Loucy (cell line): ENCODE measurements around the gene TMEM169.

Experiments used
- H2AFZ ChIP-seq: fragments of 200-600 bp; sonication (generic); 2 replicates; pipeline ENCODE4 v1.6.0; 2016; ENCODE audit warnings: antibody characterized with exemption, mild to moderate bottlenecking, low read length, moderate library complexity
- H3F3A ChIP-seq: fragments of 200-600 bp; 2 replicates; pipeline ENCODE4 v1.6.0; 2016; ENCODE audit warnings: antibody characterized with exemption, low read depth, mild to moderate bottlenecking
- H3K27me3 ChIP-seq: fragments of 200-600 bp; sonication (generic); 2 replicates; pipeline ENCODE4 v1.6.1; 2014; ENCODE audit warnings: low read length, mild to moderate bottlenecking; ENCODE audit not compliant: insufficient read depth, poor library complexity, severe bottlenecking
- H3K36me3 ChIP-seq: fragments of 200-600 bp; sonication (generic); 2 replicates; pipeline ENCODE4 v1.6.1; 2016; ENCODE audit warnings: low read length; ENCODE audit not compliant: insufficient read depth
- H3K4me1 ChIP-seq: fragments of 200-600 bp; sonication (generic); 2 replicates; pipeline ENCODE4 v1.5.1; 2014; ENCODE audit warnings: low read length, mild to moderate bottlenecking; ENCODE audit not compliant: insufficient read depth, poor library complexity, severe bottlenecking
- H3K4me2 ChIP-seq: fragments of 200-600 bp; sonication (generic); 2 replicates; pipeline ENCODE4 v1.6.0; 2014; ENCODE audit warnings: antibody characterized with exemption, low read length, low read depth, mild to moderate bottlenecking; ENCODE audit not compliant: poor library complexity, severe bottlenecking
- H3K4me3 ChIP-seq: fragments of 200-600 bp; sonication (generic); 2 replicates; pipeline ENCODE4 v1.5.1; 2014; ENCODE audit warnings: low read length, mild to moderate bottlenecking, mixed read lengths; ENCODE audit not compliant: poor library complexity, severe bottlenecking
- H3K79me2 ChIP-seq: fragments of 200-600 bp; sonication (generic); 2 replicates; pipeline ENCODE4 v1.6.1; 2014; ENCODE audit warnings: low read length; ENCODE audit not compliant: insufficient read depth
- H3K9ac ChIP-seq: fragments of 200-600 bp; sonication (generic); 2 replicates; pipeline ENCODE4 v1.6.0; 2014; ENCODE audit warnings: mild to moderate bottlenecking, low read depth, low read length, moderate library complexity; ENCODE audit not compliant: poor library complexity, severe bottlenecking
- H3K9me2 ChIP-seq: fragments of 200-600 bp; sonication (generic); replicated peaks from 2 replicates; pipeline ENCODE4 v1.6.1; 2016; ENCODE audit warnings: low read depth, low read length, mixed read lengths
- H3K9me3 ChIP-seq: fragments of 200-600 bp; sonication (generic); 2 replicates; pipeline ENCODE4 v1.6.1; 2014; ENCODE audit warnings: mild to moderate bottlenecking, antibody characterized with exemption, low read length, low read depth; ENCODE audit not compliant: insufficient read depth
- H4K20me1 ChIP-seq: fragments of 200-600 bp; sonication (generic); 2 replicates; pipeline ENCODE4 v1.6.0; 2014; ENCODE audit warnings: antibody characterized with exemption, low read length, mild to moderate bottlenecking; ENCODE audit not compliant: insufficient read depth, poor library complexity, severe bottlenecking
- CTCF ChIP-seq: fragments of 200-600 bp; sonication (generic); conservative IDR thresholded peaks from 2 replicates; pipeline ENCODE4 v1.5.1; 2014; ENCODE audit warnings: mild to moderate bottlenecking, antibody characterized with exemption, low read length
- EZH2phosphoT487 ChIP-seq: fragments of 200-600 bp; IDR thresholded peaks from 2 replicates; pipeline ENCODE4 v1.6.1; 2018; ENCODE audit warnings: antibody characterized with exemption, mild to moderate bottlenecking, moderate library complexity, borderline replicate concordance

Gene TMEM169

DNA sequence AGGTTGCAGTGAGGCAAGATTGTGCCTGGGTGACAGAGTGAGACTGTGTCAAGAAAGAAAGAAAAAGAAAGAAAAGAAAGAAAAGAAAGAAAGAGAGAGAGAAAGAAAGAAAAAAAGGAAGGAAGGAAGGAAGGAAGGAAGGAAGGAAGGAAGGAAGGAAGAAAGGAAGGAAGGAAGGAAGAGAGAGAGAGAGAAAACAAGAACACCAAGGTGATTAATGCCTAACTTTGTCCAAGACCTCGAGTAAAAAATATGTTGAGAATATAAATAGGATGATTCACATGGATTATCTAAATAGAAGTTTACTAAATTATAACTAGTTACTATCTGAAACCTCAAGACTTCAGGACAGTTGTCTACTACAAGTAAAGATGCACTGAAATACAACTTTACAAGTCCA is 7.3 kb upstream of the TMEM169 start:
- Histone ChIP-seq H3K9me3 (no peaks in the 10 kb centered on the region), H3K27me3 (no peaks in the 10 kb centered on the region), H3K4me3 (no peak overlapping the region), H4K20me1 (no peaks in the 10 kb centered on the region), H2AFZ (no peak overlapping the region), H3K4me1 (peaks cover 14% of the 10 kb centered on the region), H3K36me3 (no peaks in the 10 kb centered on the region), H3K9ac (no peak overlapping the region), H3F3A (0 out of 2 replicates have a peak, but pooled peaks cover 4% of the 10 kb centered on the region), H3K9me2 (no peaks in the 10 kb centered on the region), H3K79me2 (no peaks in the 10 kb centered on the region), H3K4me2 (no peak overlapping the region)
- TF ChIP-seq CTCF = no peak
- no peak for TF ChIP-seq EZH2phosphoT487

GRCh38 chr2:216074794-216075193 is 6.9 kb upstream of the TMEM169 start:
- TF ChIP-seq EZH2phosphoT487 (no peak), CTCF (no peak)
- Histone ChIP-seq H2AFZ (no peak overlapping the region), H3K9me3 (no peaks in the 10 kb centered on the region), H3K79me2 (no peaks in the 10 kb centered on the region), H3K4me3 (no peak overlapping the region), H3F3A (0 out of 2 replicates have a peak, but pooled peaks cover 4% of the 10 kb centered on the region), H3K9ac (no peak overlapping the region), H3K4me1 (peaks cover 14% of the 10 kb centered on the region), H3K9me2 (no peaks in the 10 kb centered on the region), H3K36me3 (no peaks in the 10 kb centered on the region), H3K4me2 (no peak overlapping the region), H4K20me1 (no peaks in the 10 kb centered on the region), H3K27me3 (no peaks in the 10 kb centered on the region)

- Histone ChIP-seq H2AFZ (no peak overlapping the region), H3K9me2 (no peaks in the 10 kb centered on the region), H3K4me3 (no peak overlapping the region), H3K36me3 (no peaks in the 10 kb centered on the region), H3K4me1 (peaks cover 20% of the 10 kb centered on the region), H3K4me2 (no peak overlapping the region), H3K9ac (no peak overlapping the region), H3F3A (no peaks in the 10 kb centered on the region), H3K9me3 (no peaks in the 10 kb centered on the region), H3K79me2 (peaks cover 6% of the 10 kb centered on the region; the same call in 1 of the 2 replicates), H4K20me1 (no peaks in the 10 kb centered on the region), H3K27me3 (no peaks in the 10 kb centered on the region)
- TF ChIP-seq EZH2phosphoT487 (no peak), CTCF (no peak)
These were observed 5.9 kb upstream of the TMEM169 start for GRCh38 chr2:216075510-216076485.
